OCI-LY1 (cell line): ENCODE results near the gene DDX10.

Experiments
- H2AFZ ChIP-seq: fragments of 200-600 bp; sonication (generic), shearing (Covaris generic); 2 replicates; pipeline ENCODE4 v1.6.0; 2014; ENCODE audit warnings: antibody characterized with exemption, mild to moderate bottlenecking, low read length
- H3F3A ChIP-seq: fragments of 200-600 bp; sonication (generic), shearing (Covaris generic); 2 replicates; pipeline ENCODE4 v1.6.0; 2014; ENCODE audit warnings: mild to moderate bottlenecking, antibody characterized with exemption, low read length, moderate library complexity; ENCODE audit not compliant: insufficient read depth
- H3K27ac ChIP-seq: fragments of 200-600 bp; sonication (generic); 2 replicates; pipeline ENCODE4 v1.5.1; 2014; ENCODE audit warnings: low read length, mixed run types, mild to moderate bottlenecking, low read depth; ENCODE audit not compliant: poor library complexity, severe bottlenecking
- H3K27me3 ChIP-seq: fragments of 200-600 bp; sonication (generic); 2 replicates; pipeline ENCODE4 v1.6.0; 2014; ENCODE audit warnings: antibody characterized with exemption, mild to moderate bottlenecking, low read length, moderate library complexity; ENCODE audit not compliant: insufficient read depth
- H3K36me3 ChIP-seq: fragments of 200-600 bp; sonication (generic); 2 replicates; pipeline ENCODE4 v1.6.1; 2014; ENCODE audit warnings: mild to moderate bottlenecking, antibody characterized with exemption, low read length, moderate library complexity, mixed read lengths; ENCODE audit not compliant: insufficient read depth
- H3K4me1 ChIP-seq: fragments of 200-600 bp; sonication (generic); 2 replicates; pipeline ENCODE4 v1.5.1; 2014; ENCODE audit warnings: mild to moderate bottlenecking, low read length, moderate library complexity; ENCODE audit not compliant: insufficient read depth, severe bottlenecking
- H3K4me2 ChIP-seq: fragments of 200-600 bp; sonication (generic), shearing (Covaris generic); 2 replicates; pipeline ENCODE4 v1.6.1; 2014; ENCODE audit warnings: low read length
- H3K4me3 ChIP-seq: fragments of 200-600 bp; sonication (generic); 2 replicates; pipeline ENCODE4 v1.5.1; 2014; ENCODE audit warnings: low read length, low read depth, mild to moderate bottlenecking, mixed read lengths; ENCODE audit not compliant: poor library complexity, severe bottlenecking
- H3K79me2 ChIP-seq: fragments of 200-600 bp; shearing (Covaris generic); 2 replicates; pipeline ENCODE4 v1.6.1; 2016; ENCODE audit warnings: mixed run types, low read length, mixed read lengths; ENCODE audit not compliant: insufficient read depth
- H3K9ac ChIP-seq: fragments of 200-600 bp; sonication (generic), shearing (Covaris generic); 2 replicates; pipeline ENCODE4 v1.6.1; 2014; ENCODE audit warnings: mild to moderate bottlenecking, low read length, mixed read lengths
- H3K9me2 ChIP-seq: fragments of 200-600 bp; sonication (generic), shearing (Covaris generic); 2 replicates; pipeline ENCODE4 v1.6.1; 2014; ENCODE audit warnings: low read depth, mild to moderate bottlenecking, low read length, mixed read lengths
- H3K9me3 ChIP-seq: fragments of 200-600 bp; shearing (Covaris generic); 2 replicates; pipeline ENCODE4 v1.6.1; 2014; ENCODE audit warnings: low read length, mixed read lengths
- H4K20me1 ChIP-seq: fragments of 200-600 bp; sonication (generic), shearing (Covaris generic); 2 replicates; pipeline ENCODE4 v1.6.0; 2016; ENCODE audit warnings: mild to moderate bottlenecking, low read length; ENCODE audit not compliant: insufficient read depth
- EZH2 ChIP-seq: fragments of 200-600 bp; sonication (generic), shearing (Covaris generic); IDR thresholded peaks from 2 replicates; pipeline ENCODE4 v1.8.0; 2017; ENCODE audit warnings: borderline replicate concordance, mixed run types, mild to moderate bottlenecking, antibody characterized with exemption, low read length, moderate library complexity, mixed read lengths
- TF ChIP-seq, protein P1 (sequence below): fragments of 200-600 bp; sonication (generic), shearing (Covaris generic); IDR thresholded peaks from 2 replicates; pipeline ENCODE4 v1.5.1; 2017; ENCODE audit warnings: mild to moderate bottlenecking, antibody characterized with exemption, low read length, moderate library complexity, mixed read lengths

Gene DDX10

DNA sequence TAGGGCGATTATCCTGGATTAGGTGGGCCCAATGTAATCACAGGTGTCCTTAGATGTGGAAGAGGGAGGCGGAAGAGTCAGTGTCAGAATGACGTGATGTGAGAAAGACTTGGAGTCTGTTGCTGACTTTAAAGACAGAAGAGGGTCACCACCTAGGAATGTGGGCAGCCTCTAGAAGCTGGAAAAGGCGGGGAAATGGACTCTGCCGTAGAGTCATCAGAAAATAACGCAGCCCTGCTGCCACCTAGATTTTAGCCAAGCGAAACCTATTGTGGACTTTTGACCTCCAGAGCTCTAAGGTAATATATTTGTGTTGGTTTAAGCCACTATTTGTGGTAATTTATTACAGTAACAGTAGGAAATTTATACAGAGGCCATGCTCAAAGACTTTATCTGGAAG is 4.8 kb downstream of the DDX10 start:
- Histone ChIP-seq H3K9ac (no peak overlapping the region), H3K27ac (no peak overlapping the region), H3F3A (no peaks in the 10 kb centered on the region), H3K9me2 (no peaks in the 10 kb centered on the region), H3K9me3 (no peaks in the 10 kb centered on the region), H3K79me2 (peaks cover 77% of the 10 kb centered on the region), H3K36me3 (peaks cover 44% of the 10 kb centered on the region), H2AFZ (no peak overlapping the region), H3K4me2 (no peak overlapping the region), H4K20me1 (no peaks in the 10 kb centered on the region), H3K27me3 (no peaks in the 10 kb centered on the region), H3K4me1 (peaks cover 29% of the 10 kb centered on the region), H3K4me3 (no peak overlapping the region)
- no peak for TF ChIP-seq EZH2
- TF ChIP-seq, protein P1, sequence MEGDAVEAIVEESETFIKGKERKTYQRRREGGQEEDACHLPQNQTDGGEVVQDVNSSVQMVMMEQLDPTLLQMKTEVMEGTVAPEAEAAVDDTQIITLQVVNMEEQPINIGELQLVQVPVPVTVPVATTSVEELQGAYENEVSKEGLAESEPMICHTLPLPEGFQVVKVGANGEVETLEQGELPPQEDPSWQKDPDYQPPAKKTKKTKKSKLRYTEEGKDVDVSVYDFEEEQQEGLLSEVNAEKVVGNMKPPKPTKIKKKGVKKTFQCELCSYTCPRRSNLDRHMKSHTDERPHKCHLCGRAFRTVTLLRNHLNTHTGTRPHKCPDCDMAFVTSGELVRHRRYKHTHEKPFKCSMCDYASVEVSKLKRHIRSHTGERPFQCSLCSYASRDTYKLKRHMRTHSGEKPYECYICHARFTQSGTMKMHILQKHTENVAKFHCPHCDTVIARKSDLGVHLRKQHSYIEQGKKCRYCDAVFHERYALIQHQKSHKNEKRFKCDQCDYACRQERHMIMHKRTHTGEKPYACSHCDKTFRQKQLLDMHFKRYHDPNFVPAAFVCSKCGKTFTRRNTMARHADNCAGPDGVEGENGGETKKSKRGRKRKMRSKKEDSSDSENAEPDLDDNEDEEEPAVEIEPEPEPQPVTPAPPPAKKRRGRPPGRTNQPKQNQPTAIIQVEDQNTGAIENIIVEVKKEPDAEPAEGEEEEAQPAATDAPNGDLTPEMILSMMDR, result no peak

- Histone ChIP-seq H3F3A (no peaks in the 10 kb centered on the region), H2AFZ (no peak overlapping the region), H3K4me1 (peaks cover 29% of the 10 kb centered on the region), H3K9ac (no peak overlapping the region), H3K4me2 (no peak overlapping the region), H3K27ac (no peak overlapping the region), H3K9me3 (no peaks in the 10 kb centered on the region), H3K36me3 (peaks cover 51% of the 10 kb centered on the region), H4K20me1 (no peaks in the 10 kb centered on the region), H3K79me2 (peaks cover 72% of the 10 kb centered on the region), H3K27me3 (no peaks in the 10 kb centered on the region), H3K4me3 (no peak overlapping the region), H3K9me2 (no peaks in the 10 kb centered on the region)
- TF ChIP-seq, protein P1, result no peak
- no peak for TF ChIP-seq EZH2
Measured at GRCh38 chr11:108670451-108670850, 5.6 kb downstream of the DDX10 start.

DNA sequence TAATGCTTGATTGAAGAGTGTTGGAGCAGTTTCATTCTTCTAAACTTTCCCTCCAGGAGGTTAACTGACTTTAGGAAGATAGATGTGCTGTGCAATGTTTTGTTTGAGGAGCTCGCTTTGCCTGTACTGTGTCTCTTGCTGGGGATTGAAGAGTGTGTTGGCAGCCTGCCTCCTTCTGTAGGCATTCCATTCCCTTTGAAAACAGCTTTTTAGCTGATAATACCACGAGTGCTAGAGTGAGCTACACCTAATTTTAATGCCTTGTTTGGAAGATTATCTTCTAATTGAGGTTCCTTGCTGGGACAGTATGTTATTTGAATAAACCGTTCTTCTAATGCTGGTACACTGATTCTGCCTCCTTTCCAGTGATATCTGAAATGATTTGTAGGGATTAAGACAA is 7.2 kb downstream of the DDX10 start:
- no peaks in the 10 kb centered on the region for H3K27me3 ChIP-seq
- H3K27ac ChIP-seq, result no peak overlapping the region
- H3K9me2 ChIP-seq, result no peaks in the 10 kb centered on the region
- no peak overlapping the region for H3K4me2 ChIP-seq
- peaks cover 13% of the 10 kb centered on the region for H3K4me1 ChIP-seq
- H3K4me3 ChIP-seq, result no peak overlapping the region
- no peak for TF ChIP-seq EZH2
- TF ChIP-seq, protein P1, result no peak
- H3F3A ChIP-seq, result no peaks in the 10 kb centered on the region
- H3K79me2 ChIP-seq, result peaks cover 55% of the 10 kb centered on the region
- H3K9ac ChIP-seq, result no peak overlapping the region
- no peaks in the 10 kb centered on the region for H4K20me1 ChIP-seq
- no peaks in the 10 kb centered on the region for H3K9me3 ChIP-seq
- peaks cover 61% of the 10 kb centered on the region for H3K36me3 ChIP-seq
- no peak overlapping the region for H2AFZ ChIP-seq
